ENCODE measurements around the gene ASB18. TPM values are rescaled to one million over a fixed set of nuclear protein-coding genes. Genes with fewer than 3 reads are reported as not detected.

The ASB18 gene
- total RNA-seq, 4 donors from 2014 or later = not detected

DNA sequence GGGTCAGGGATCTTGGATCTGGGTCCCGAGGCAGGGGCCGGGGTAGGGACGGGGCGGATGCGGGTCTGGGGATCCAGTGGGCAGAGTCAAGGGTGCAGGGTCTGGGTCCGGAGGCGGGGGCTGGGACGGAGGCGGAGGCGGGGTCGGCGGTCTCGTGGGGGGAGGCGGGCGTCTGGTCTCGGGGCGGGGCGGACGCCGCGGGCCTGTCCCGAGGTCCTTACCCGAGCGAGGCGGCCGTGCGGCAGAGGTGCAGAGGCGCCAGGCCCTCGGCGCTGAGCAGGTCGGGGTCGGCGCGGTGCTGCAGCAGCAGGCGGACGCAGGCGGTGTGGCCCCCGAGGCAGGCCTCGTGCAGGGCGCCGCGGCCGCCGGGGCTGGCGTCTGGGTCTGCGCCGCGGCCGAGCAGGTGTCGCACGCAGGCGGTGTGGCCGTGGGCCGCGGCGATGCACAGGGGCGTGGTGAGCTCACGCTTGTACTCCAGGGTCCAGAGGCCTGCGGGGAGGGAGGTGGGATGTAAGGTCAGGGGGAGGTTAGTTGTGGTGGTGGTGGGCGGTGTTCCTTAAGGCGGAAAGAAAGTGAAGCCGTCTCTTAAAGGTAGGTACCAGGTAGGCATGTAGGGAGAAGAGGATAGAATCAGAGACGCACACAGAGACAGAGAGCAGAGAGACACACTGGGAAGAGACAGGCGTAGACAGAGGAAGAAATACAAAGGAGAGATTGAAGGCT lies 26.6 kb downstream of the ASB18 start:
- TF ChIP-seq, protein P1, sequence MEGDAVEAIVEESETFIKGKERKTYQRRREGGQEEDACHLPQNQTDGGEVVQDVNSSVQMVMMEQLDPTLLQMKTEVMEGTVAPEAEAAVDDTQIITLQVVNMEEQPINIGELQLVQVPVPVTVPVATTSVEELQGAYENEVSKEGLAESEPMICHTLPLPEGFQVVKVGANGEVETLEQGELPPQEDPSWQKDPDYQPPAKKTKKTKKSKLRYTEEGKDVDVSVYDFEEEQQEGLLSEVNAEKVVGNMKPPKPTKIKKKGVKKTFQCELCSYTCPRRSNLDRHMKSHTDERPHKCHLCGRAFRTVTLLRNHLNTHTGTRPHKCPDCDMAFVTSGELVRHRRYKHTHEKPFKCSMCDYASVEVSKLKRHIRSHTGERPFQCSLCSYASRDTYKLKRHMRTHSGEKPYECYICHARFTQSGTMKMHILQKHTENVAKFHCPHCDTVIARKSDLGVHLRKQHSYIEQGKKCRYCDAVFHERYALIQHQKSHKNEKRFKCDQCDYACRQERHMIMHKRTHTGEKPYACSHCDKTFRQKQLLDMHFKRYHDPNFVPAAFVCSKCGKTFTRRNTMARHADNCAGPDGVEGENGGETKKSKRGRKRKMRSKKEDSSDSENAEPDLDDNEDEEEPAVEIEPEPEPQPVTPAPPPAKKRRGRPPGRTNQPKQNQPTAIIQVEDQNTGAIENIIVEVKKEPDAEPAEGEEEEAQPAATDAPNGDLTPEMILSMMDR (IDR thresholded peaks at IDR 0.05) = no peak
- no peak for DNase-seq (ENCODE audit: low spot score)
- no peak for ATAC-seq (ENCODE audit: low FRiP score)

DNA sequence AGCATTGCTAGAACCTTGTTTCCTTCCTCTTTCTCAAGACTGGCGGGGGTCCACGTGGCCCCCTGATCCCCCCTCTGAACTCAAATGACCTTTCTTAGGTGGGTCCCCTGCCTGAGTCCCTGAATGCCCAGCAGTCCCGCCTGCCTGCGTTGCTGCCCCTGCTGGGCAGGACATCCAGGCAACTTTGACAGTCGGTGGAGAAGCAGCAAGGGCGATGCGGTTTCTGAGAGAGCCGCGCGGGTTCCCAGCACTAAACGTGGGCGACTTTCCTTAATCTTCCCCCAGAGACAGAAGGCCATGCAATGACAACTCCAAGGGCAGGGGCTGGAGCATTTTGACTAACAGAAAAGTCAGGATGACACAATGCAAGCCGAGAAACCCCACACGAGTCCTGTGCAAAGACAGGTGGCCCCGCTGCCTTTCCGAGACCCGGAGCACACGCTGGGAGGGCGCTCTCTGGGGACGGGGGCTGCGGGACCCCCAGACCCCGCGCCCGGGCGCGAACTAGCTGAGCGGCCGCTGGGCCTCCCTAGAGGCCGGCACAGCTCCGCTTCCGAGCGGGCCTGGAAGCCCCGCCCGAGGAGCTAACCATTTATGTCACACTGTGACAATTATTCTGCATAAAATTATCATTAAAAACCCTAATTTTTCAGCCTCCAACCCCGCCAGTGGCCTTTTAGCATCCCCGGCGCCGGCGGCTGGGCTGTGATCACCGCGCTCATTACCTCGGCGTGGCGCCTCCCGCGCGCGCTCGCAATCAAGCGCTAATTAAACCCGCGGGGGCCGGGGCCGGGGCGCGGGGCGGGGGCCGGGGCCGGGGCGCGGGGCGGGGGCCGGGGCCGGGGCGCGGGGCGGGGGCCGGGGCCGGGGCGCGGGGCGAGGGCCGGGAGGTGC lies 27.4 kb downstream of the ASB18 start:
- TF ChIP-seq, protein P1 (IDR thresholded peaks at IDR 0.05) = no peak
- ATAC-seq (ENCODE audit: low FRiP score) (no peak), DNase-seq (ENCODE audit: low spot score) (no peak)

DNA sequence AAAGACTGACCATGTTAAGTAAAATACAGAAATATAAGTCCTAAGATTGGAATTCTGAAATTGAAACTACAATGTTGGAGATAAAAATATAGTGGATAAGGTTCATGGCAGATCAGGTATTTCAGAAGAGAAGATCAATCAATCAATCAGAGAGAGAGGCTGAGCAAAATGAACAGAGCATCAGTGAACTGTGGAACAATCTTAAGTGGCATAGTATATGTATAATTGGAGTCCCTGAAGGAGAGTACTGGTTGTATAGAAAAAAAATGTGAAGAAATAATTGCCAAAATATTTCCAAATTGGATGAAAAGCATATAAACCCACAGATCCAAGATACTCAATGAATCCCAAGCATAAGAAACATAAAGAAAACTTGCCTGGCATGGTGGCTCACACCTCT lies 35.0 kb downstream of the ASB18 start:
- TF ChIP-seq, protein P1 (IDR thresholded peaks at IDR 0.05) = no peak
- ATAC-seq (ENCODE audit: low FRiP score) (no peak), DNase-seq (ENCODE audit: low spot score) (no peak)

DNA sequence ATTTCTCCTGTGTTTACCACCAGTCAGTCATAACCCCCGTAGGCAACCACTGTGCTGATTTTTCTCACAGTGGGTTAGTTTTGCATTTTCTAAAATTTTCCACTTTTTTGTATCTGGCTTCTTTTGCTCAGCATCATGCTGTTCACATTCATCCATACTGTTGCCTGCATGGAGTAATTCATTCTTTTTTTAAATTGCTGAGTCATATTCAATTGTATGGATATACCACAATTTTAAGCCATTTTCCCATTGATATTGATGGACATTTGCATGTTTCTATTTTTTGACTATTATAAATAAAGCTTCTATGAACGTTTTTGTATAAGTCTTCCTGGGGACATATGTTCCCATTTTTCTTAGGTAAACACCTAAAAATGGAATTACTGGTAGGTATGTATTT lies 40.5 kb downstream of the ASB18 start:
- DNase-seq (ENCODE audit: low spot score) = no peak
- TF ChIP-seq, protein P1 (IDR thresholded peaks at IDR 0.05) = no peak
- no peak for ATAC-seq (ENCODE audit: low FRiP score)

DNA sequence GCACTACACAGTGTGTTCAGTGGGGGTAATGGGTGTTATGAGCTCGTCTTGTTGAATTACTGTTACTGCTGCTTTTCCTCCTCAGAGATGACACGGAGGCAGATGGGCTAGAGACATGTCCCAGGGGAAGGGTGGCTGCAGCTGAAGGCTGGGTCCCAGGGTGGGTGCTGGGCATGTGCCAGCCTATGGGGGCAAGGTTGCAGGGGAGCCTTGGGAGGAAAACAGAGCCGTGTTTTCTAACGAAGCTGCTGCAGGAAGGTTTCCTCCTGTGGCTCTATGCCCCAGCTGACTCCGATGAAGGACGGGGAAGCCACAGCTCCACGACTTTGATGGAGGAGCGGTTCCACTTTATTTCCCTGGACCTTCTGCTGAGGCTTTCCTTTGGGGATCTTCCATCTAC lies 42.4 kb downstream of the ASB18 start:
- TF ChIP-seq, protein P1 (IDR thresholded peaks at IDR 0.05) = no peak
- ATAC-seq (ENCODE audit: low FRiP score) (no peak), DNase-seq (ENCODE audit: low spot score) (no peak)

DNA sequence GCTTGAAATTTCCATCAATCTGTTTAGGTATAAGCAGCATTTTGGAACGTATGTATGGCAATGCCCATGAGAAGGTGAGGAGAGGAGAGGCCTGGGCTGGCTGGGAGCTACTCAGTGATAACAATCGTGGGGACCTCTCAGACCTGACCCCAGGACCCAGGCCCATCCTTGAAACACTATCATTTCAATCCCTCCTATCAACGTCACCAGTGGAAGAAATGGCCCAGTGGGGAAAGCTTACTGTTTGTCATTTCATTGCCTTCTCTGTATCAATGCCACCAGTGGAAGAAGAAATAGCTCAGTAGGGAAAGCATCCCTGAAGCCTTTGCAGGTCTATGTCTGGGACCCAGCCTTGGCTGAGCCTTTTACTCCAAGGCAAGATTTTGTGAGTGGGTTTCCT lies 44.8 kb downstream of the ASB18 start:
- ATAC-seq (ENCODE audit: low FRiP score) = no peak
- DNase-seq (ENCODE audit: low spot score) = no peak
- TF ChIP-seq, protein P1 (IDR thresholded peaks at IDR 0.05) = no peak

Data from omental fat pad (tissue), 4 donors.